Body of pancreas (tissue), 4 donors: ENCODE data around the gene AGAP5. TPM values are rescaled to one million over a fixed set of nuclear protein-coding genes. Genes with fewer than 3 reads are reported as not detected.
"Not testable (repeated sequence)": the region's sequence is repeated elsewhere in the genome, so short reads cannot be mapped to it uniquely, and the experiment has no call there.

Experiments used
- ATAC-seq: fragments of 150-250 bp; one replicate; pipeline ENCODE4 v1.9.1; 2016
- DNase-seq, 4 donors: peaks; one replicate each; pipeline ENCODE4 v3.0.0-alpha.2; 2019
- H3K27ac ChIP-seq, 4 donors: fragments of 200-600 bp; sonication (generic); 1 replicate in 3 of 4; 2 replicates in 1 of 4; pipeline versions ENCODE4 v1.5.1 to v1.6.1; 2016 to 2019; ENCODE audit warnings: mild to moderate bottlenecking in 1 of 4, mixed read lengths in 1 of 4, moderate library complexity in 1 of 4
- H3K27me3 ChIP-seq, 2 donors: fragments of 200-600 bp; sonication (generic); one replicate each; pipeline ENCODE4 v1.6.0; 2016; ENCODE audit warnings: mild to moderate bottlenecking in 1 of 2
- H3K36me3 ChIP-seq, 2 donors: fragments of 200-600 bp; sonication (generic); replicated peaks in 1 of 2; 2 replicates each; pipeline ENCODE4 v1.5.1; 2016; ENCODE audit warnings: low read depth in 2 of 2; ENCODE audit not compliant: insufficient read depth in 1 of 2
- H3K4me1 ChIP-seq: fragments of 200-600 bp; sonication (generic); one replicate; pipeline ENCODE4 v1.6.0; 2016
- H3K4me3 ChIP-seq, 2 donors: fragments of 200-600 bp; sonication (generic); 1 replicate in 1 of 2; 2 replicates in 1 of 2; pipeline ENCODE4 v1.5.1; 2016 to 2019
- H3K9me3 ChIP-seq, 3 donors: fragments of 200-600 bp; sonication (generic); 1 replicate in 2 of 3; 2 replicates in 1 of 3; pipeline ENCODE4 v1.5.1; 2016
- POLR2A ChIP-seq, 3 donors: fragments of 450-650 bp; IDR thresholded peaks; one replicate each; pipeline ENCODE4 v1.6.1; 2016; ENCODE audit warnings: antibody characterized with exemption in 3 of 3, mild to moderate bottlenecking in 2 of 3
- WGBS, 2 donors: methylation state at CpG; one replicate each; pipeline ENCODE4 v1.1.5; 2017; 5-methylcytosine and 5-hydroxymethylcytosine counted together
- intact Hi-C: fragments of 100-400 bp; cut with DNase I; formaldehyde crosslinking; loops from one replicate; pipeline ENCODE4 v1.15.1; 2023
- total RNA-seq, 2 donors: library from RNA; depleted of rRNA; stranded (reverse); fragments of >200 nt; gene quantifications; one replicate each; pipeline ENCODE4 v1.1.0, GENCODE V29; 2016
- TF ChIP-seq, protein P1 (sequence below), 7 experiments: fragments of 450-650 bp in 4 of 7; fragments of 200-600 bp in 3 of 7; sonication (generic) in 3 of 7; IDR thresholded peaks; one replicate each; pipeline ENCODE4 v1.5.1; 2016 to 2019; ENCODE audit warnings: antibody characterized with exemption in 7 of 7

The AGAP5 gene
- 10 to 100 TPM; 13.5 to 25.1 TPM for total RNA-seq

DNA sequence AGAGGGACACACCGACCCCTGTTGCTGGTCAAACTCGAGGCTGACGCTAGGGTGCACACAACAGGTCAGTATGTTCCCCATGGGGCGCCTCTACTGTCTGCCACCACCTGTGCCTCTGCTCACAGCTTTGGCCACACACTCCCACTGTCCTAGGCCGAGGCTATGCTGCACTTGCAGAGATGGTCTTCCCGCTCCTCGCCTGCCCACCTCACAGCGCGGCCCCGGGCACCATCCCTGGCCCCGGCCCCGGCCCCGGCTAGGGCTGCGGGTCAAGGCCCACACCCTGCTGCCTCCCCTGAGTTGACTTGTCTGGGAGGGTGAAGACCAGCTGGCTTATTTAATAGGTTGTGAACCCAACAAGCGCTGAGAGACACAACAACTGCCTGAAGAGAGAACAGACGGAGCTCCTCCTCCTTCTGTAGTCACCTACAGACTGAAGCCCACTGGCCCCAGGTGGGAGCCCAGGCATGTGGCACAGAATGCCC, at the start of gene AGAP5:
Gene AGAP5, minus strand, starts transcription at position 435 of the 485 bp plus-strand sequence. Its CDS starts 354 bp downstream, at position 81.
- WGBS, 2 donors = 90 to 91% methylated on average over 2 to 12 of the region's 16 CpGs
- DNase-seq, H3K36me3 ChIP-seq, intact Hi-C loops, ATAC-seq, H3K27ac ChIP-seq, H3K4me1 ChIP-seq, H3K9me3 ChIP-seq, H3K27me3 ChIP-seq, H3K4me3 ChIP-seq: not testable (repeated sequence)

DNA sequence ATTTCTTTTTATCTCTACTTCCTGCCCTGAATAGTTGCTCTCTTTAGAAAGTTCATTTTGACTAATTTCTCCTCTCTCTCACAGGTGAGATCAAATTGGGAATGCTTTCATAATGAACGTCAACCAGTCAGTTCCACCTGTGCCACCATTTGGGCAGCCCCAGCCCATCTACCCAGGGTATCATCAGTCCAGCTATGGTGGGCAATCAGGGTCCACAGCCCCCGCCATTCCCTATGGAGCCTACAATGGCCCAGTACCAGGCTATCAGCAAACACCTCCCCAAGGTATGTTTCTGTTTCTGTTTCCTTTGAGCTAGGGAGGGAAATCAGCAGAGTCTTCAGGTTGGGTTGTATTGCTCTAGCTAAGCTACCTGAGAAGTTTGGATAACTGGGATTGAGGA, 48.8 kb upstream of the AGAP5 start:
- Histone ChIP-seq H3K27me3 (no peaks in the 10 kb centered on the region), H3K27ac (no peak overlapping the region), H3K36me3 (peaks cover 0 to 20% of the 10 kb centered on the region in 2 donors), H3K4me1 (peaks cover 54% of the 10 kb centered on the region), H3K4me3 (no peak overlapping the region), H3K9me3 (no peaks in the 10 kb centered on the region)
- DNase-seq (no peak), ATAC-seq (no peak)
- TF ChIP-seq, protein P1, sequence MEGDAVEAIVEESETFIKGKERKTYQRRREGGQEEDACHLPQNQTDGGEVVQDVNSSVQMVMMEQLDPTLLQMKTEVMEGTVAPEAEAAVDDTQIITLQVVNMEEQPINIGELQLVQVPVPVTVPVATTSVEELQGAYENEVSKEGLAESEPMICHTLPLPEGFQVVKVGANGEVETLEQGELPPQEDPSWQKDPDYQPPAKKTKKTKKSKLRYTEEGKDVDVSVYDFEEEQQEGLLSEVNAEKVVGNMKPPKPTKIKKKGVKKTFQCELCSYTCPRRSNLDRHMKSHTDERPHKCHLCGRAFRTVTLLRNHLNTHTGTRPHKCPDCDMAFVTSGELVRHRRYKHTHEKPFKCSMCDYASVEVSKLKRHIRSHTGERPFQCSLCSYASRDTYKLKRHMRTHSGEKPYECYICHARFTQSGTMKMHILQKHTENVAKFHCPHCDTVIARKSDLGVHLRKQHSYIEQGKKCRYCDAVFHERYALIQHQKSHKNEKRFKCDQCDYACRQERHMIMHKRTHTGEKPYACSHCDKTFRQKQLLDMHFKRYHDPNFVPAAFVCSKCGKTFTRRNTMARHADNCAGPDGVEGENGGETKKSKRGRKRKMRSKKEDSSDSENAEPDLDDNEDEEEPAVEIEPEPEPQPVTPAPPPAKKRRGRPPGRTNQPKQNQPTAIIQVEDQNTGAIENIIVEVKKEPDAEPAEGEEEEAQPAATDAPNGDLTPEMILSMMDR (IDR thresholded peaks at IDR 0.05) = no peak
- TF ChIP-seq POLR2A (IDR thresholded peaks at IDR 0.05) = no peak
- 74 to 86% methylated on average over 2 of the region's 2 CpGs for WGBS, 2 donors
- intact Hi-C loops = no loop called here

DNA sequence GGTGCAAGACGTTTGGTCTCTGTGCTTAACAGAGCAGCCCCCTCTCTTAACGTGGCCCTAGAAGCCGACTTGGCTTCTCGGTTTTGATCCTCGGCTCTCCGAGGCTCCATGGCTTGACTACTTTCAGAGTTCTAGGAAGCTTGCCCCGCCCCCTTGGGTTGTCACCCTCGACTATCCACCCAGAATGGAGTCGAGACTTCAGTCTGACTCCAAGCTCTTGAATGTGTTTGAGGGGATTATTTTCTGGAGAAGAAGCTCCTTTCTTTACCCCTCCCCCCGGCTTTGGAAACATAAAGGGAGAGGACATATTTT, 46.7 kb upstream of the AGAP5 start:
- intact Hi-C loops = no loop called here
- peaks cover 0 to 9% of the 10 kb centered on the region in 2 donors for H3K36me3 ChIP-seq
- TF ChIP-seq POLR2A (IDR thresholded peaks at IDR 0.05) = no peak
- TF ChIP-seq, protein P1 (IDR thresholded peaks at IDR 0.05) = no peak
- WGBS, 2 donors = 0% methylated on average over 4 to 10 of the region's 10 CpGs
- ATAC-seq (peak; percentile 8), DNase-seq (peak; percentile 43 to 66 (median 62))
- peak overlapping the region; percentile 75 to 96 (median 92) for H3K27ac ChIP-seq
- H3K9me3 ChIP-seq = no peaks in the 10 kb centered on the region
- peaks cover 44% of the 10 kb centered on the region for H3K4me1 ChIP-seq
- H3K27me3 ChIP-seq = no peaks in the 10 kb centered on the region
- peak overlapping the region; percentile 64 to 72 for H3K4me3 ChIP-seq

DNA sequence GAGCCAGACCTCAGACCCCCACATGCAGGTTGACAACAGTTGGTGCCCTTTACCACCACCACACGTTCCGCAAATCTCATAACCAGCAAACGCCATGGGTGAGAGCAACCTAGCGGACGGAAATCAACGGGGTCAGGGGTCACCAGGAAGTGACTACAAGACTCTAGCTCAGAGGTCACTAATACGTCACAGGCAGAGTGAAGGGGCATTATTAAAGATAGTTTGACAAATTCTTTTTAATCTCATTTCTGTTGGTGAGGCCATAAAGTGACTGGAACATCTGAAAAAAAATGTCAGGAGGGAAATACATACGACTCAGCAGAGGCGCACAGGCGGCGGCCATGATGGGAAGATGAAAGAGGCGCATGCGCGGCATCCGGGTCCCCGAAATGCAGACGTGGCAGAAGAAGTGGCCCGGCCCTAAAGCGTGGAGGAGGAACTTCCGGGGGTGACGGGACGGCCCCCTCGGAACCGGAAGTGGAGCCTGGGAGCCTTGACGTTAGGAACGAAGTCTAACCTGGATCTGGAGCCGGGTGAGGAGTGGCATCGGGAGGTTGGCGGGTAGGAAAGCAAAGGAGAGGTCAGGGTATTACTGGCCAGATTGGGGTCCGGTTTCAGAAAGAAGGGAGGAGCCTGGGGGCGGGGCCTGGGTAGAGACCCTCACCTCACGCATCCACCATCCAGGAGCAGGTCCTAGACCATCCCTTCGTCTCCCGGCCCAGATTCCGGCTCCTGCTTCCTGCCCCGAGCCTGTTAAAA, 46.2 kb upstream of the AGAP5 start, which contains the start of gene SEC24C:
Gene SEC24C, plus strand, starts transcription at position 468 of the 759 bp plus-strand sequence. CDS start 2,461 bp downstream, outside the sequence.
- no peaks in the 10 kb centered on the region for H3K27me3 ChIP-seq
- intact Hi-C loops = no loop called here
- peak; percentile 98 for ATAC-seq
- no peaks in the 10 kb centered on the region for H3K9me3 ChIP-seq
- H3K36me3 ChIP-seq = peaks cover 0 to 9% of the 10 kb centered on the region in 2 donors
- H3K4me1 ChIP-seq = peaks cover 42% of the 10 kb centered on the region
- TF ChIP-seq, protein P1 (IDR thresholded peaks at IDR 0.05) = peak in 3 of 7 experiments; percentile 8 to 24 (median 24)
- TF ChIP-seq POLR2A (IDR thresholded peaks at IDR 0.05) = peak; percentile 32 to 87 (median 86)
- H3K4me3 ChIP-seq = peak within 1 kb of the TSS; percentile 64 to 72
- H3K27ac ChIP-seq = peak within 1 kb of the TSS; percentile 75 to 96 (median 92)
- WGBS, 2 donors = 0% methylated on average over 33 to 36 of the region's 36 CpGs
- peak; percentile 97 for DNase-seq

DNA sequence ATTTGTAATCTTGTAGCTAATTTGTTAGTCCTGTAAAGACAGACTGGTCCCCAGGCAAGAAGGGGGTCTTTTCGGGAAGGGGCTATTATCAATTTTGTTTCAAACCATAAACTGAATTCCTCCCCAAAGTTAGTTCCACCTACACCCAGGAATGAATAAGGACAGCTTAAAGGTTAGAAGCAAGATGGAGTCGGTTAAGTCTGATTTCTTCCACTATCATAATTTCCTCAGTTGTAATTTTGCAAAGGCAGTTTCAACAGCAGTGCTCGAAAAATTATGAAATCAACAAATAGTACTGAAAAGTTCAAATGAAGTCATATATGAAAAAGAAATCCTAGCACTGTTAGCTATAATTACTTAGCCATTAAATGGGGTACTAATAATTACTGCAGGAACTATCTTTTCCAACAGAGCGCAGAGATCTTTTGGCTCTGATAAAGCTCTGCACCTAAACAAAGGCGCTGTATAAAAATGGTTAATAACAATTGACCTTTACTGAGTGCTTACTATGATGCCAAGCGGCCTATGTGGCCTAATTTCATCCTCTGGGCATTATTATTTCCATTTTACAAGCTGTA, 45.5 kb upstream of the AGAP5 start:
- no peaks in the 10 kb centered on the region for H3K9me3 ChIP-seq
- no peak for ATAC-seq
- H3K4me3 ChIP-seq = peak overlapping the region; percentile 64 to 72
- intact Hi-C loops = no loop called here
- 27 to 29% methylated on average over 6 of the region's 6 CpGs for WGBS, 2 donors
- TF ChIP-seq, protein P1 (IDR thresholded peaks at IDR 0.05) = no peak
- TF ChIP-seq POLR2A (IDR thresholded peaks at IDR 0.05) = no peak
- peak overlapping the region; percentile 75 to 96 (median 92) for H3K27ac ChIP-seq
- peaks cover 35% of the 10 kb centered on the region for H3K4me1 ChIP-seq
- no peaks in the 10 kb centered on the region for H3K27me3 ChIP-seq
- H3K36me3 ChIP-seq = peaks cover 0 to 7% of the 10 kb centered on the region in 2 donors
- no peak for DNase-seq
